ENCODE data around the gene TTLL11. TPM values are rescaled to one million over a fixed set of nuclear protein-coding genes. Genes with fewer than 3 reads are reported as not detected.

TTLL11 gene
- total and polyA plus RNA-seq, 2 experiments from 2014 or later, result 0.57 to 1.4 TPM

DNA sequence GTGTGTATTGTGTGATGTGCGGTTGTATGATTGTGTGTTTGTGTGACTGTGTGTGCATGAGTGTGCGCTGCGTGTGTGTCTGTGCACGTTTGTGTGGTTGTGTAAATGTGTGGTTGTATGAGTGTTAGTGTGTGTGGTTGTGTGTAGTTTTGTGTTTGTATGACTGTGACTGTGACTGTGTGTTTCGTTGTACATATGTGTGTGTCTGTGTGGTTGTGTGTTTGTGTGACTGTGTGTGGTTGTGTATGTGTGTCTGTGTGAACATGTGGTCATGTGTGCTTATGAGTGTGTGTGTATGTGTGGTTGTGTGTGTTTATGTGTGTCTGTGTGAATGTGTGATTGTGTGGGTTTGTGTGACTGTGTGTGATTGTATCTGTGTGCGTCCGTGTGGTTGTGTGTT, 197.8 kb downstream of the TTLL11 start:
- H3K27me3 Mint-ChIP-seq (ENCODE audit: insufficient read depth, low read depth, poor library complexity), result peaks cover 8% of the 10 kb centered on the region

More for the DNA sequence above, 197.8 kb downstream of the TTLL11 start:
- no peaks in the 10 kb centered on the region for H3K27me3 ChIP-seq (ENCODE audit: insufficient read depth)
- no peaks in the 10 kb centered on the region for H3K9me2 ChIP-seq (ENCODE audit: insufficient read depth)
- DNase-seq (ENCODE audit: low spot score) (no peak), ATAC-seq (no peak)
- Mint-ChIP-seq H3K27ac (no peak overlapping the region), H3K4me1 (peaks cover 11% of the 10 kb centered on the region), H3K4me3 (no peak overlapping the region), H3K9me3 (peaks cover 4% of the 10 kb centered on the region), H3K36me3 (ENCODE audit: low read depth) (no peaks in the 10 kb centered on the region)
- H4K20me1 ChIP-seq (replicated peaks; ENCODE audit: insufficient read depth), result no peaks in the 10 kb centered on the region
- TF ChIP-seq EZH2 (IDR thresholded peaks at IDR 0.05; ENCODE audit: low read depth, unreplicated experiment), result no peak
- TF ChIP-seq STAT1 (IDR thresholded peaks at IDR 0.05; ENCODE audit: unreplicated experiment), result no peak
- no peak for TF ChIP-seq POLR2AphosphoS5 (IDR thresholded peaks at IDR 0.05; ENCODE audit: low read depth)
- TF ChIP-seq, protein P1, sequence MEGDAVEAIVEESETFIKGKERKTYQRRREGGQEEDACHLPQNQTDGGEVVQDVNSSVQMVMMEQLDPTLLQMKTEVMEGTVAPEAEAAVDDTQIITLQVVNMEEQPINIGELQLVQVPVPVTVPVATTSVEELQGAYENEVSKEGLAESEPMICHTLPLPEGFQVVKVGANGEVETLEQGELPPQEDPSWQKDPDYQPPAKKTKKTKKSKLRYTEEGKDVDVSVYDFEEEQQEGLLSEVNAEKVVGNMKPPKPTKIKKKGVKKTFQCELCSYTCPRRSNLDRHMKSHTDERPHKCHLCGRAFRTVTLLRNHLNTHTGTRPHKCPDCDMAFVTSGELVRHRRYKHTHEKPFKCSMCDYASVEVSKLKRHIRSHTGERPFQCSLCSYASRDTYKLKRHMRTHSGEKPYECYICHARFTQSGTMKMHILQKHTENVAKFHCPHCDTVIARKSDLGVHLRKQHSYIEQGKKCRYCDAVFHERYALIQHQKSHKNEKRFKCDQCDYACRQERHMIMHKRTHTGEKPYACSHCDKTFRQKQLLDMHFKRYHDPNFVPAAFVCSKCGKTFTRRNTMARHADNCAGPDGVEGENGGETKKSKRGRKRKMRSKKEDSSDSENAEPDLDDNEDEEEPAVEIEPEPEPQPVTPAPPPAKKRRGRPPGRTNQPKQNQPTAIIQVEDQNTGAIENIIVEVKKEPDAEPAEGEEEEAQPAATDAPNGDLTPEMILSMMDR (conservative IDR thresholded peaks at IDR 0.05; ENCODE audit: low read depth in 2 of 2), result no peak
- no peak for TF ChIP-seq ZNF331 (CRISPR knock-in tag; IDR thresholded peaks at IDR 0.05; ENCODE audit: low read depth)
- no peak for TF ChIP-seq CREB1 (CRISPR knock-in tag; IDR thresholded peaks at IDR 0.05; ENCODE audit: low read depth)
- TF ChIP-seq EZH2phosphoT487 (IDR thresholded peaks at IDR 0.05; ENCODE audit: unreplicated experiment), result no peak
- TF ChIP-seq NANOG (IDR thresholded peaks at IDR 0.05; ENCODE audit: borderline replicate concordance), result no peak
- TF ChIP-seq, protein P2, sequence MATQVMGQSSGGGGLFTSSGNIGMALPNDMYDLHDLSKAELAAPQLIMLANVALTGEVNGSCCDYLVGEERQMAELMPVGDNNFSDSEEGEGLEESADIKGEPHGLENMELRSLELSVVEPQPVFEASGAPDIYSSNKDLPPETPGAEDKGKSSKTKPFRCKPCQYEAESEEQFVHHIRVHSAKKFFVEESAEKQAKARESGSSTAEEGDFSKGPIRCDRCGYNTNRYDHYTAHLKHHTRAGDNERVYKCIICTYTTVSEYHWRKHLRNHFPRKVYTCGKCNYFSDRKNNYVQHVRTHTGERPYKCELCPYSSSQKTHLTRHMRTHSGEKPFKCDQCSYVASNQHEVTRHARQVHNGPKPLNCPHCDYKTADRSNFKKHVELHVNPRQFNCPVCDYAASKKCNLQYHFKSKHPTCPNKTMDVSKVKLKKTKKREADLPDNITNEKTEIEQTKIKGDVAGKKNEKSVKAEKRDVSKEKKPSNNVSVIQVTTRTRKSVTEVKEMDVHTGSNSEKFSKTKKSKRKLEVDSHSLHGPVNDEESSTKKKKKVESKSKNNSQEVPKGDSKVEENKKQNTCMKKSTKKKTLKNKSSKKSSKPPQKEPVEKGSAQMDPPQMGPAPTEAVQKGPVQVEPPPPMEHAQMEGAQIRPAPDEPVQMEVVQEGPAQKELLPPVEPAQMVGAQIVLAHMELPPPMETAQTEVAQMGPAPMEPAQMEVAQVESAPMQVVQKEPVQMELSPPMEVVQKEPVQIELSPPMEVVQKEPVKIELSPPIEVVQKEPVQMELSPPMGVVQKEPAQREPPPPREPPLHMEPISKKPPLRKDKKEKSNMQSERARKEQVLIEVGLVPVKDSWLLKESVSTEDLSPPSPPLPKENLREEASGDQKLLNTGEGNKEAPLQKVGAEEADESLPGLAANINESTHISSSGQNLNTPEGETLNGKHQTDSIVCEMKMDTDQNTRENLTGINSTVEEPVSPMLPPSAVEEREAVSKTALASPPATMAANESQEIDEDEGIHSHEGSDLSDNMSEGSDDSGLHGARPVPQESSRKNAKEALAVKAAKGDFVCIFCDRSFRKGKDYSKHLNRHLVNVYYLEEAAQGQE (IDR thresholded peaks at IDR 0.05; ENCODE audit: unreplicated experiment), result no peak
- no peak for TF ChIP-seq JUNB (IDR thresholded peaks at IDR 0.05; ENCODE audit: unreplicated experiment)
- TF ChIP-seq, protein P3, sequence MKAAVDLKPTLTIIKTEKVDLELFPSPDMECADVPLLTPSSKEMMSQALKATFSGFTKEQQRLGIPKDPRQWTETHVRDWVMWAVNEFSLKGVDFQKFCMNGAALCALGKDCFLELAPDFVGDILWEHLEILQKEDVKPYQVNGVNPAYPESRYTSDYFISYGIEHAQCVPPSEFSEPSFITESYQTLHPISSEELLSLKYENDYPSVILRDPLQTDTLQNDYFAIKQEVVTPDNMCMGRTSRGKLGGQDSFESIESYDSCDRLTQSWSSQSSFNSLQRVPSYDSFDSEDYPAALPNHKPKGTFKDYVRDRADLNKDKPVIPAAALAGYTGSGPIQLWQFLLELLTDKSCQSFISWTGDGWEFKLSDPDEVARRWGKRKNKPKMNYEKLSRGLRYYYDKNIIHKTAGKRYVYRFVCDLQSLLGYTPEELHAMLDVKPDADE (IDR thresholded peaks at IDR 0.05), result no peak
- TF ChIP-seq, protein P4, sequence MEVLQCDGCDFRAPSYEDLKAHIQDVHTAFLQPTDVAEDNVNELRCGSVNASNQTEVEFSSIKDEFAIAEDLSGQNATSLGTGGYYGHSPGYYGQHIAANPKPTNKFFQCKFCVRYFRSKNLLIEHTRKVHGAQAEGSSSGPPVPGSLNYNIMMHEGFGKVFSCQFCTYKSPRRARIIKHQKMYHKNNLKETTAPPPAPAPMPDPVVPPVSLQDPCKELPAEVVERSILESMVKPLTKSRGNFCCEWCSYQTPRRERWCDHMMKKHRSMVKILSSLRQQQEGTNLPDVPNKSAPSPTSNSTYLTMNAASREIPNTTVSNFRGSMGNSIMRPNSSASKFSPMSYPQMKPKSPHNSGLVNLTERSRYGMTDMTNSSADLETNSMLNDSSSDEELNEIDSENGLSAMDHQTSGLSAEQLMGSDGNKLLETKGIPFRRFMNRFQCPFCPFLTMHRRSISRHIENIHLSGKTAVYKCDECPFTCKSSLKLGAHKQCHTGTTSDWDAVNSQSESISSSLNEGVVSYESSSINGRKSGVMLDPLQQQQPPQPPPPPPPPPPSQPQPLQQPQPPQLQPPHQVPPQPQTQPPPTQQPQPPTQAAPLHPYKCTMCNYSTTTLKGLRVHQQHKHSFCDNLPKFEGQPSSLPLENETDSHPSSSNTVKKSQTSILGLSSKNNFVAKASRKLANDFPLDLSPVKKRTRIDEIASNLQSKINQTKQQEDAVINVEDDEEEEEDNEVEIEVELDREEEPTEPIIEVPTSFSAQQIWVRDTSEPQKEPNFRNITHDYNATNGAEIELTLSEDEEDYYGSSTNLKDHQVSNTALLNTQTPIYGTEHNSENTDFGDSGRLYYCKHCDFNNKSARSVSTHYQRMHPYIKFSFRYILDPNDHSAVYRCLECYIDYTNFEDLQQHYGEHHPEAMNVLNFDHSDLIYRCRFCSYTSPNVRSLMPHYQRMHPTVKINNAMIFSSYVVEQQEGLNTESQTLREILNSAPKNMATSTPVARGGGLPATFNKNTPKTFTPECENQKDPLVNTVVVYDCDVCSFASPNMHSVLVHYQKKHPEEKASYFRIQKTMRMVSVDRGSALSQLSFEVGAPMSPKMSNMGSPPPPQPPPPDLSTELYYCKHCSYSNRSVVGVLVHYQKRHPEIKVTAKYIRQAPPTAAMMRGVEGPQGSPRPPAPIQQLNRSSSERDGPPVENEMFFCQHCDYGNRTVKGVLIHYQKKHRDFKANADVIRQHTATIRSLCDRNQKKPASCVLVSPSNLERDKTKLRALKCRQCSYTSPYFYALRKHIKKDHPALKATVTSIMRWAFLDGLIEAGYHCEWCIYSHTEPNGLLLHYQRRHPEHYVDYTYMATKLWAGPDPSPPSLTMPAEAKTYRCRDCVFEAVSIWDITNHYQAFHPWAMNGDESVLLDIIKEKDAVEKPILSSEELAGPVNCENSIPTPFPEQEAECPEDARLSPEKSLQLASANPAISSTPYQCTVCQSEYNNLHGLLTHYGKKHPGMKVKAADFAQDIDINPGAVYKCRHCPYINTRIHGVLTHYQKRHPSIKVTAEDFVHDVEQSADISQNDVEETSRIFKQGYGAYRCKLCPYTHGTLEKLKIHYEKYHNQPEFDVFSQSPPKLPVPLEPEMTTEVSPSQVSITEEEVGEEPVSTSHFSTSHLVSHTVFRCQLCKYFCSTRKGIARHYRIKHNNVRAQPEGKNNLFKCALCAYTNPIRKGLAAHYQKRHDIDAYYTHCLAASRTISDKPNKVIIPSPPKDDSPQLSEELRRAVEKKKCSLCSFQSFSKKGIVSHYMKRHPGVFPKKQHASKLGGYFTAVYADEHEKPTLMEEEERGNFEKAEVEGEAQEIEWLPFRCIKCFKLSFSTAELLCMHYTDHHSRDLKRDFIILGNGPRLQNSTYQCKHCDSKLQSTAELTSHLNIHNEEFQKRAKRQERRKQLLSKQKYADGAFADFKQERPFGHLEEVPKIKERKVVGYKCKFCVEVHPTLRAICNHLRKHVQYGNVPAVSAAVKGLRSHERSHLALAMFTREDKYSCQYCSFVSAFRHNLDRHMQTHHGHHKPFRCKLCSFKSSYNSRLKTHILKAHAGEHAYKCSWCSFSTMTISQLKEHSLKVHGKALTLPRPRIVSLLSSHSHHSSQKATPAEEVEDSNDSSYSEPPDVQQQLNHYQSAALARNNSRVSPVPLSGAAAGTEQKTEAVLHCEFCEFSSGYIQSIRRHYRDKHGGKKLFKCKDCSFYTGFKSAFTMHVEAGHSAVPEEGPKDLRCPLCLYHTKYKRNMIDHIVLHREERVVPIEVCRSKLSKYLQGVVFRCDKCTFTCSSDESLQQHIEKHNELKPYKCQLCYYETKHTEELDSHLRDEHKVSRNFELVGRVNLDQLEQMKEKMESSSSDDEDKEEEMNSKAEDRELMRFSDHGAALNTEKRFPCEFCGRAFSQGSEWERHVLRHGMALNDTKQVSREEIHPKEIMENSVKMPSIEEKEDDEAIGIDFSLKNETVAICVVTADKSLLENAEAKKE (CRISPR knock-in tag; IDR thresholded peaks at IDR 0.05), result no peak
- no peak for TF ChIP-seq ZNF114 (CRISPR knock-in tag; IDR thresholded peaks at IDR 0.05)
- H3K4me3 ChIP-seq, result no peak overlapping the region
- H2AFZ ChIP-seq, result no peak overlapping the region
- no peak overlapping the region for H3K27ac ChIP-seq (ENCODE audit: low read depth)
- H3K4me1 ChIP-seq (ENCODE audit: insufficient read depth), result no peaks in the 10 kb centered on the region
- peaks cover 5% of the 10 kb centered on the region; the same call in 1 of the 2 replicates for H3F3A ChIP-seq (replicated peaks; ENCODE audit: low read depth)
- no peaks in the 10 kb centered on the region for H3K36me3 ChIP-seq (ENCODE audit: insufficient read depth)
- H3K4me2 ChIP-seq, result no peak overlapping the region
- H3K79me2 ChIP-seq (replicated peaks; ENCODE audit: insufficient read depth), result no peaks in the 10 kb centered on the region
